ENCODE measurements around the gene CIB4. TPM values are rescaled to one million over a fixed set of nuclear protein-coding genes. Genes with fewer than 3 reads are reported as not detected.

The CIB4 gene
- total RNA-seq, 3 donors from 2014 or later (not counting 1 experiment from before 2014, with no cell fraction given): not detected

- ATAC-seq (no peak), DNase-seq (no peak)
- Histone ChIP-seq H3K27me3 (ENCODE audit: control insufficient read depth, insufficient read depth, low read length) (peaks cover 4% of the 10 kb centered on the region), H3K4me3 (ENCODE audit: low read length) (no peak overlapping the region), H3K4me1 (ENCODE audit: control insufficient read depth, insufficient read depth, low read length) (no peaks in the 10 kb centered on the region), H3K36me3 (ENCODE audit: control insufficient read depth, insufficient read depth, low read length) (no peaks in the 10 kb centered on the region), H3K9me3 (ENCODE audit: control insufficient read depth, insufficient read depth, low read length) (no peaks in the 10 kb centered on the region), H3K27ac (ENCODE audit: low read length) (no peak overlapping the region)
- 94% methylated on average over 6 of the region's 6 CpGs for WGBS (ENCODE audit: insufficient coverage)
- Mint-ChIP-seq H3K4me3 (no peak overlapping the region), H3K9me3 (no peaks in the 10 kb centered on the region), H3K27ac (no peak overlapping the region), H3K27me3 (ENCODE audit: low read depth in 2 of 2) (peaks cover 12 to 22% of the 10 kb centered on the region in 2 donors), H3K36me3 (no peaks in the 10 kb centered on the region), H3K4me1 (no peaks in the 10 kb centered on the region)
- no peak for TF ChIP-seq CTCF (IDR thresholded peaks at IDR 0.05)
- intact Hi-C loops (cut with micrococcal nuclease): no loop called here
Measured at GRCh38 chr2:26675651-26676255, 34.6 kb upstream of the CIB4 start.

- ATAC-seq: no peak
- TF ChIP-seq CTCF (IDR thresholded peaks at IDR 0.05): no peak
- Histone ChIP-seq H3K9me3 (ENCODE audit: control insufficient read depth, insufficient read depth, low read length) (no peaks in the 10 kb centered on the region), H3K36me3 (ENCODE audit: control insufficient read depth, insufficient read depth, low read length) (no peaks in the 10 kb centered on the region), H3K4me3 (ENCODE audit: low read length) (no peak overlapping the region), H3K27ac (ENCODE audit: low read length) (no peak overlapping the region), H3K27me3 (ENCODE audit: control insufficient read depth, insufficient read depth, low read length) (peaks cover 7% of the 10 kb centered on the region), H3K4me1 (ENCODE audit: control insufficient read depth, insufficient read depth, low read length) (no peaks in the 10 kb centered on the region)
- Mint-ChIP-seq H3K36me3 (no peaks in the 10 kb centered on the region), H3K4me3 (no peak overlapping the region), H3K27me3 (ENCODE audit: low read depth in 2 of 2) (peaks cover 20 to 26% of the 10 kb centered on the region in 2 donors), H3K9me3 (no peaks in the 10 kb centered on the region), H3K4me1 (peaks cover 0 to 2% of the 10 kb centered on the region in 2 donors), H3K27ac (no peak overlapping the region)
- intact Hi-C loops (cut with micrococcal nuclease): no loop called here
- DNase-seq: no peak
- 83% methylated on average over 12 of the region's 13 CpGs for WGBS (ENCODE audit: insufficient coverage)
Measured at GRCh38 chr2:26674771-26675170, 33.6 kb upstream of the CIB4 start.

- Mint-ChIP-seq H3K4me1 (peaks cover 5 to 8% of the 10 kb centered on the region in 2 donors), H3K27me3 (ENCODE audit: low read depth in 2 of 2) (peaks cover 20 to 27% of the 10 kb centered on the region in 2 donors), H3K9me3 (no peaks in the 10 kb centered on the region), H3K27ac (no peak overlapping the region), H3K4me3 (no peak overlapping the region), H3K36me3 (no peaks in the 10 kb centered on the region)
- peaks cover 1% of the 10 kb centered on the region for H3K4me1 ChIP-seq (ENCODE audit: control insufficient read depth, insufficient read depth, low read length)
- no peak overlapping the region for H3K27ac ChIP-seq (ENCODE audit: low read length)
- peaks cover 7% of the 10 kb centered on the region for H3K27me3 ChIP-seq (ENCODE audit: control insufficient read depth, insufficient read depth, low read length)
- no peak for ATAC-seq
- no peak overlapping the region for H3K4me3 ChIP-seq (ENCODE audit: low read length)
- no peak for DNase-seq
- intact Hi-C loops (cut with micrococcal nuclease): no loop called here
- TF ChIP-seq CTCF (IDR thresholded peaks at IDR 0.05): no peak
- no peaks in the 10 kb centered on the region for H3K36me3 ChIP-seq (ENCODE audit: control insufficient read depth, insufficient read depth, low read length)
- H3K9me3 ChIP-seq (ENCODE audit: control insufficient read depth, insufficient read depth, low read length): no peaks in the 10 kb centered on the region
- WGBS (ENCODE audit: insufficient coverage): 82% methylated on average over 14 of the region's 14 CpGs
Measured at GRCh38 chr2:26674002-26674751, 33.0 kb upstream of the CIB4 start.

All from natural killer cell (primary cell).